ACHN (cell line): ENCODE results near the gene PLAAT3.
A peak's percentile ranks its signal among the peaks of the same experiment; 100 is the strongest.
"Not testable (repeated sequence)": the region's sequence is repeated elsewhere in the genome, so short reads cannot be mapped to it uniquely, and the experiment has no call there.

Source experiments
- DNase-seq: peaks from one replicate; pipeline ENCODE4 v3.0.0-alpha.2; 2015
- in situ Hi-C: cut with HindIII; loops from 2 replicates; pipeline ENCODE4 v1.10.0; 2017; ENCODE audit warnings: low sequenced_read_pairs, low pct_ligation_motif_present, low pct_unique_long_range_greater_than_20kb

Gene PLAAT3

GRCh38 chr11:63614136-63614671 is at the start of gene PLAAT3:
Gene PLAAT3, minus strand, starts transcription at chr11:63614433. Its CDS starts 419 bp downstream, at chr11:63614014.
- in situ Hi-C loops: no loop called here
- DNase-seq: peak; percentile 83

- in situ Hi-C loops: no loop called here
- DNase-seq: peak; percentile 23
Measured at GRCh38 chr11:63663809-63664208, 49.6 kb upstream of the PLAAT3 start.

- no peak for DNase-seq
- in situ Hi-C loops: no loop called here
Measured at GRCh38 chr11:63660972-63661371, 46.7 kb upstream of the PLAAT3 start.

GRCh38 chr11:63652671-63653070 is 38.4 kb upstream of the PLAAT3 start:
- no peak for DNase-seq
- in situ Hi-C loops: no loop called here

- DNase-seq: no peak
- in situ Hi-C loops: no loop called here
Measured at GRCh38 chr11:63643205-63643604, 29.0 kb upstream of the PLAAT3 start.

- peak; percentile 6 for DNase-seq
- in situ Hi-C loops: no loop called here
Measured at GRCh38 chr11:63641727-63642126, 27.5 kb upstream of the PLAAT3 start.

GRCh38 chr11:63639199-63639832 is 25.1 kb upstream of the PLAAT3 start:
- in situ Hi-C loops: no loop called here
- DNase-seq: peak; percentile 36

- DNase-seq, in situ Hi-C loops: not testable (repeated sequence)
Measured at GRCh38 chr11:63638436-63638835, 24.2 kb upstream of the PLAAT3 start.

- in situ Hi-C loops: no loop called here
- peak; percentile 66 for DNase-seq
Measured at GRCh38 chr11:63635762-63636465, 21.7 kb upstream of the PLAAT3 start.

- in situ Hi-C loops: no loop called here
- no peak for DNase-seq
Measured at GRCh38 chr11:63629426-63629825, 15.2 kb upstream of the PLAAT3 start.

- in situ Hi-C loops: no loop called here
- DNase-seq: no peak
Measured at GRCh38 chr11:63623513-63624140, 9.4 kb upstream of the PLAAT3 start.

GRCh38 chr11:63622323-63622722 is 8.1 kb upstream of the PLAAT3 start:
- DNase-seq: no peak

GRCh38 chr11:63621071-63621470 is 6.8 kb upstream of the PLAAT3 start:
- in situ Hi-C loops: no loop called here
- no peak for DNase-seq

More at GRCh38 chr11:63622323-63622722, 8.1 kb upstream of the PLAAT3 start:
- in situ Hi-C loops: no loop called here

- no peak for DNase-seq
Measured at GRCh38 chr11:63619967-63620366, 5.7 kb upstream of the PLAAT3 start.

GRCh38 chr11:63617686-63618085 is 3.5 kb upstream of the PLAAT3 start:
- DNase-seq, in situ Hi-C loops: not testable (repeated sequence)

More at GRCh38 chr11:63619967-63620366, 5.7 kb upstream of the PLAAT3 start:
- in situ Hi-C loops: no loop called here

GRCh38 chr11:63616953-63617352 is 2.7 kb upstream of the PLAAT3 start:
- in situ Hi-C loops: no loop called here
- no peak for DNase-seq

GRCh38 chr11:63613517-63614135 is 607 bp downstream of the PLAAT3 start:
- peak; percentile 55 for DNase-seq
- in situ Hi-C loops: no loop called here

- no peak for DNase-seq
- in situ Hi-C loops: no loop called here
Measured at GRCh38 chr11:63612181-63612580, 2.1 kb downstream of the PLAAT3 start.

- DNase-seq: no peak
Measured at GRCh38 chr11:63611395-63611747, 2.9 kb downstream of the PLAAT3 start.

More at GRCh38 chr11:63611395-63611747, 2.9 kb downstream of the PLAAT3 start:
- in situ Hi-C loops: no loop called here
